ENCODE measurements around the gene OR5M10.
"Not testable (repeated sequence)": the region's sequence is repeated elsewhere in the genome, so short reads cannot be mapped to it uniquely, and the experiment has no call there.

Gene OR5M10

GRCh38 chr11:56577621-56578020, at the start of gene OR5M10:
Gene OR5M10 (minus strand): TSS chr11:56577721. CDS start chr11:56577721, 0 bp downstream.
- no peak for DNase-seq

GRCh38 chr11:56625946-56626345, 48.4 kb upstream of the OR5M10 start:
- DNase-seq = no peak

- DNase-seq = no peak
Observed at GRCh38 chr11:56624661-56625110, 47.2 kb upstream of the OR5M10 start.

- no peak for DNase-seq
Observed at GRCh38 chr11:56611174-56611573, 33.7 kb upstream of the OR5M10 start.

- not testable (repeated sequence) for DNase-seq
Observed at GRCh38 chr11:56592088-56592717, 14.7 kb upstream of the OR5M10 start.

GRCh38 chr11:56558574-56558973, 18.9 kb downstream of the OR5M10 start:
- DNase-seq = no peak

GRCh38 chr11:56554691-56555090, 22.8 kb downstream of the OR5M10 start:
- DNase-seq = not testable (repeated sequence)

- no peak for DNase-seq
Observed at GRCh38 chr11:56545531-56545930, 32.0 kb downstream of the OR5M10 start.

GRCh38 chr11:56543739-56544138, 33.8 kb downstream of the OR5M10 start:
- DNase-seq = no peak

GRCh38 chr11:56543157-56543556, 34.4 kb downstream of the OR5M10 start, which contains the start of gene OR5M11:
Gene OR5M11 (minus strand): TSS chr11:56543257. CDS start chr11:56543257, 0 bp downstream.
- DNase-seq = no peak

GRCh38 chr11:56533054-56533740, 44.3 kb downstream of the OR5M10 start:
- DNase-seq = no peak

- no peak for DNase-seq
Observed at GRCh38 chr11:56531856-56532255, 45.7 kb downstream of the OR5M10 start.
